ENCODE measurements around the gene SGPL1.

GRCh38 chr10:70915206-70915605, 99.5 kb downstream of the SGPL1 start:
- TF ChIP-seq CTCF (conservative IDR thresholded peaks at IDR 0.05; ENCODE audit: low read depth in 2 of 2) (no peak), REST (IDR thresholded peaks at IDR 0.05; ENCODE audit: unreplicated experiment) (no peak), EZH2 (IDR thresholded peaks at IDR 0.05; ENCODE audit: low read depth, unreplicated experiment) (no peak), POLR2AphosphoS5 (IDR thresholded peaks at IDR 0.05; ENCODE audit: low read depth) (no peak), STAT1 (IDR thresholded peaks at IDR 0.05; ENCODE audit: unreplicated experiment) (no peak), CREB1 (CRISPR knock-in tag; IDR thresholded peaks at IDR 0.05; ENCODE audit: low read depth) (no peak), EZH2phosphoT487 (IDR thresholded peaks at IDR 0.05; ENCODE audit: unreplicated experiment) (no peak), ZNF331 (CRISPR knock-in tag; IDR thresholded peaks at IDR 0.05; ENCODE audit: low read depth) (no peak), ETS1 (IDR thresholded peaks at IDR 0.05) (no peak), NANOG (IDR thresholded peaks at IDR 0.05; ENCODE audit: borderline replicate concordance) (no peak), JUNB (IDR thresholded peaks at IDR 0.05; ENCODE audit: unreplicated experiment) (no peak)

Measured in GM23338 (cell line).